DMS79 (cell line): ENCODE data around the gene RCN2.

ENCODE experiments used
- DNase-seq: peaks from one replicate; lab custom pipeline; 2025; lab: John Stamatoyannopoulos, UW

Gene RCN2

DNA sequence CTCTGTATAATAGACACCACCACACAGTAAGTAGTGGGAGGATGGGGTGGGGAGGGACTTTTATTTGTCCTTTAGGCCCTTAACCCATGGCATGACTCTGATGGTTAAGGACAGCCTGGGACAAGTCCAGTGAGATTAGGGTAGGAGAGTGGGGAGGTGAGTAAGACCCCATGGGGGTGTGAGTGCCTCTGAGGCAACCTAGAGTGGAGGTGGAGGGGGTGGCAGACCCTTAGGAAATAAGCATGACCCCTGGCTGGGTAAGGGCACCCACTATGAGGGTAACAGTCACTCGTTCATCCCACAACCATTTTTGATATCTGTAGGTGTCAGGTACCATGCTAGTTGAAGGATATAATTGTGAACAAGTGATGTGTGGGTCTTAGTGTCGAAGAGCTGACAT lies 42.4 kb downstream of the RCN2 start:
- no peak for DNase-seq

DNA sequence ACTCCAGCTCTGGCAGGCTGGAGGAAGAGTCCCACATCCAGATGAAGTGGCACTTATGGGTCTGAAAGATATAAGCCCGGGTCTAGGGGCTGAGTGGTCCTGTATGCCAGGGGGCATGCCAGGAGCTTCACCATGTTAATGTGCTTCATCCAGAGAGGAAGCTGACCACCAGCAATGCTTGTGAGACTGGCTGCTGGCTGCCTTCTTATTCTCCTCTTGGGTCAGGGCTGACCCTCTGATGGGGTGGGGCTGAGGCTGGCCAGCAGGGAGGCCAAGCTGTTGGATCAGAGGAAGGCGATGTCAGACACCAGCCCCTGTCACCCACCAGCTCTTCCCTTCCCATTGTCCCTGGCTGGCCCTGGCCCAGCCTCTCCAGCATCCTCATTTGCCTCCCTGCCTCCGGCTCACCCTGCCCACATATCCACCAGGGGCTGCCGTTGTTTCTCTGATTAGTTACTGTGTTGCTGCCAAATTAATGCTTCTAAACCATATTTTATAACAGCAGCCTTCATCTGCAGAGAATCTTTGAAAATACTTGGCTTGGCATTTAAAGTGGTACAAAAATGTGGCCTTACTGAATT lies 43.0 kb downstream of the RCN2 start:
- no peak for DNase-seq

DNA sequence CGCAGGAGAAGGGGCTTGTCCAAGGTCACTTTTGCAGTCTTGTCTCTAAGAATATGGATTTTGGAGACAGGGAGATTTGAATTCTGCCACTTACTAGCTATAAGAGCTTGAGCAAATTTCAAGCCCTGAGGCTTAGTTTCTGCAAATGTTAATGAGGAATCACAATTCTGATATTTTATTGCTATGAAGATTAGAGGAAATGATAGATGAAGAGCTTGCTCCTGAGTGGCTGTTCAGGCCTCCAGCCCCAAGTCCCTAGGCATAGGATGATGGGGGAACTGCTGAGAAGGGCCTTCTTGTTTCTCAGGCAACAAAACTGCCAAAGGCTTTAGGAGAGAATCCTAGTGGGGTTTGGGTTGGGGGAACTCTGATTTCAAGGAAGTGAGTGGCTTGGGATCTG lies 44.6 kb downstream of the RCN2 start:
- no peak for DNase-seq

DNA sequence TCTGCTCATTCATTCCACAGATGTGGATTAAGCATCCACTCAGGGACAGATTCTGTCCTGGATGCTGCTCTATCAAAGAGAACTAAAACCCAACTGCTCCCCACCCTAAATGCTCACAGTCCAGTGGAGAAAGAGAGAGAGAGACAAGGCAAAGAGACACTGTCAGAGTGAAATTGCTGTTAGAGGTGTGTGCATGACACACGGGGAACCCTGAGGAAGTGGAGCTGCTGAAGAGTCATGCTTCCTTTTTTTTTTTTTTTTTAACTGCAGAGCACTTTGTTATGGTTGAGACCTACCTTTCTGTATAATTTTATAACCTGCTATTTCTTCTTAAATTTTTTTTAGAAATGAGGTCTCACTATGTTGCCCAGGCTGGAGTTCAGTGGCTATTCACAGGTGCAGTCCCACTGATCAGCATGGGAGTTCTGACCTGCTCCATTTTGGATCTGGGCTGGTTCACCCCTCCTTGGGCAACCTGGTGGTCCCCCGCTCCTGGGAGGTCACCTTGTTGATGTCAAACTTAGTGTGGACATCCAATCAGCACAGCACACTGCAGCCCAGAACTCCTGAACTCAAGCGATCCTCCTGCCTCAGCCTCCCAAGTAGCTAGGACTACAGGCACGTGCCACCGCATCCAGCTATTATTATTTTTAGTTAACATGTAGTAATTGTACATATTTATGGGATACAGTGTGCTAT lies 45.2 kb downstream of the RCN2 start:
- no peak for DNase-seq

GRCh38 chr15:76978522-76979330 lies 47.2 kb downstream of the RCN2 start:
- DNase-seq: no peak

DNA sequence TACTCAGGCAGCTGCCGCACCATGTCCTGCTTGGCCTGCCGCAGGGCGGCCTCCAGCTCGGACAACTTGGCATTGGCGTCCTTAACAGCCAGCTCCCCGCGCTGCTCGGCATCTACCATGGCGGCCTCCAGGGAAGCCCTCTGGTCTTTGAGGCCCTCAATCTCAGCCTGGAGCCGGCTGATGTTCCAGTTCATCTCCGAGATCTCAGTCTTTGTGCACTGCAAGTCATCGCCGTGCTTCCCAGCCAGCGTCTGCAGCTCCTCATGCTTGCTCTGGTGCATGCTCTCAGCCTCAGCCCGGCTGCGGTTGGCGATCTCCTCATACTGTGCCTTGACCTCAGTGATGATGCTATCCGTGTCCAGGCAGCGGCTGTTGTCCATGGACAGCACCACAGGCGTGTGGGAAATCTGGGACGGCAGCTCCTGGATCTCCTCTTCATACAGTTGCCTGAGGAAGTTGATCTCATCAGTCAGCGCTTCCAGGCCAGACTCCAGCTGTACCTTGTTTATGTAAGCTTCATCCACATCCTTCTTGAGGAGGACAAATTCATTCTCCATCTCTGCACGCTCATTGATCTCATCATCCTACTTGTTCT lies 47.9 kb downstream of the RCN2 start:
- no peak for DNase-seq

DNA sequence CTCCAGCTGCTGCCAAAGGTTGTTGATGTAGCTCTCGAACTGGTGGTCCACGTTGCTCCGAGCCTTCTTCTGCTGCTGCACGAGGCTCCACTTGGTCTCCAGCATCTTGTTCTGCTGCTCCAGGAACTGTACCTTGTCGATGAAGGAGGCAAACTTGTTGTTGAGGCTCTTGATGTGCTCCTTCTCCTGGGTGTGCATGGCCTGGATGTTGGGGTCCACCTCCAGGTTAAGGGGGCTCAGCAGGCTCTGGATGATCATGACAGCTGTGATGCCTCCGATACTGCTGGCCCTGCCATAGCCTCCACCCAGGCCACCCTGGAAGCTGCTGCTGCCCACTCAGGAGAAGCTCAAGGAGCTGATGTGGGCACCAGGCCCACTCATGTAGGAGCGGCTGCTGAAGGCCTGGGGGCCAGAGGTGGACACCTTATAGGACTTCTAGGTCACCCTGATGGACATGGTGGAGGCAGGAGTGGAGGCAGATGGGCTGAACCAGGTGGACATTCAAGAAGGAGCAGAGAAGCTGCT lies 48.5 kb downstream of the RCN2 start:
- no peak for DNase-seq

DNA sequence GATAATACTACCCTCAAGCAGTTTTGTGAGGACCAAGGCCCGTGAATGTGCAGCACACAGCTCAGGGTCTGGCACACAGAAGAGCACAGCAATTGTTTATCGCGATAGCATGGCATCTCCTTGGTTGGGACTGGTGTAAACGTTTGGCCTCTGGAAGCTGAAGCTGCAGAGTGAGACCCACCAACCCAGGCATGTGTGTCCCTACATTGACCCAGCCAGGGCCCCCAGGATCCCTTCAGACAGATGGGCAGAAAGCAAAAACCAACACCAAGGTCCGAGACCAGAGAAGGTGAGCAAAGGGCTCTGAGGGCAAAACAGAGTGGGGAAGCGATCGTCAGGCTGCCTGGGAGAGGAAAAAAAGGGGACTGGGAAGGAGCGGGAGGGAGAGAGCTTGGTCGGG lies 50.8 kb downstream of the RCN2 start:
- no peak for DNase-seq

DNA sequence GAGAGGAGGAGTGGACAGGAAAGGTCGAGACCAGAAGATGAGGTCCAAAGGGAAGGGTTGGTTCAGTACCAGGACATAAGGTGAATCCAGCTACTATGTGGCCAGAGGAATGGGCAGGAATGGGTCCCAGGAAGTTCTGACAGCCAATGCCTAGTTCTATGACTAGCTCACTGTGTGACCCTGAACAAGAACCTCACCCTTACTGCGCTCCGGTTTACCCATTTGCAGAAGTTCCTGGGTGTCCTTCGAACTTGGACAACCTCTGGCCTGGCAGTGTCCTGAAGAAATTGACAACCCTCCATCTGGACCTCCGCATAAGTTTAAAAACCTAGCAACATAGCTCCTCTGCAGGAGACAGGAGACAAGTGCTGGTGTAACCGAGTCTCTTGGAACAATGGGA lies 51.2 kb downstream of the RCN2 start:
- no peak for DNase-seq

DNA sequence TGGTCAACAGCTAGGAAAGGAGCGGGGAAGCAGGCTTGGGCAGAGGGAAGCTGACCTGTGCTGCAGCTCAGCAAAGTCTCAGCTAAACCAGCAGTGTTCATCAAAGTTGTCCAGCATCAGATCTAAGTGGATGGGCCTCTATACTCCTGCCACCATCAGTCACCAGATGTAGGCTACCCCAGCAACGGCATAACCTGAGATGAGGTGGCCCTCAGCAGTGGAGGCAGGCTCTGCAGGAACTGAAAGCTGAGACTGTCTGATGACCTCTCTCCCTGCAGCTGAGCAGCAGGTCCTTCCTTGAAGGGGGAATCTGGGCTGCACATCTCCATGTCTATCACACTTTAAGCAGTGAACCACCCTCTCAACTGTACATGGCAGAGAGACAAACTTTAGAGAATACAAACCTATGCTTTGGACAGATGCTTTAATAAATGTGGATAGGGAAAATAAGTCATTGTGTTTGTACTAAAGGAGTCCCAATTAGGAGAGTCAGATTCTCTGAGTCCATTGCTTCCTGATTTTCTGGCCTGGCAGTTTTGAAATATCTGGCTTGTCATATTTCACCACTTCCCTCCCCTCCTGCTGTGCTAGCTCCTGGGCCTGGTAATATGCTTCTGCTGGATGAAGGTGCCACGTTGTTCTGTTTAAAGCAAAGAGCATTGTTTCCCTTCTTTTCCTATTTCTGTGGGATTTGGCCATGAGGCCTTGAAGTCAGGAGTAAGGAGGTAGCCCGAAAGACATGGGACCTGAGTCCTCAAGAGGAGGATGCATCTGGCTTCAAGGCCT lies 52.2 kb downstream of the RCN2 start:
- DNase-seq: no peak

GRCh38 chr15:76986743-76987142 lies 55.2 kb downstream of the RCN2 start:
- DNase-seq: no peak

DNA sequence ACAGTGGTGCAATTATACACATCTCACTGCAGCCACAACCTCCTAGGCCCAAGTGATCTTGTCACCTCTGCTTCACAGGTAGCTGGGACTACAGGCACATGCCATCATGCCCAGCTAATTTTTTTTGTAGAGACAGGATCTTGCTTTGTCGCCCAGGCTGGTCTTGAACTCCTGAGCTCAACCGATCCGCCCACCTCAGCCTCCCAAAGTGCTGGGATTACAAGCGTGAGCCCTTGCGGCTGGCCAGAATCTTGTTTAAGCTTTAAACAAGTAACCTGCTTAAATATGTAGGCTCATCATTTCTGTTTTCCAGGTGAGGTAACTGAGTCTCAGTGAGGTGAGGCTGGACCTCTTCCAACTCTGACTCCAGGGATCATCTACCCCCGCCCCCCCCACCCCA lies 55.7 kb downstream of the RCN2 start:
- no peak for DNase-seq

DNA sequence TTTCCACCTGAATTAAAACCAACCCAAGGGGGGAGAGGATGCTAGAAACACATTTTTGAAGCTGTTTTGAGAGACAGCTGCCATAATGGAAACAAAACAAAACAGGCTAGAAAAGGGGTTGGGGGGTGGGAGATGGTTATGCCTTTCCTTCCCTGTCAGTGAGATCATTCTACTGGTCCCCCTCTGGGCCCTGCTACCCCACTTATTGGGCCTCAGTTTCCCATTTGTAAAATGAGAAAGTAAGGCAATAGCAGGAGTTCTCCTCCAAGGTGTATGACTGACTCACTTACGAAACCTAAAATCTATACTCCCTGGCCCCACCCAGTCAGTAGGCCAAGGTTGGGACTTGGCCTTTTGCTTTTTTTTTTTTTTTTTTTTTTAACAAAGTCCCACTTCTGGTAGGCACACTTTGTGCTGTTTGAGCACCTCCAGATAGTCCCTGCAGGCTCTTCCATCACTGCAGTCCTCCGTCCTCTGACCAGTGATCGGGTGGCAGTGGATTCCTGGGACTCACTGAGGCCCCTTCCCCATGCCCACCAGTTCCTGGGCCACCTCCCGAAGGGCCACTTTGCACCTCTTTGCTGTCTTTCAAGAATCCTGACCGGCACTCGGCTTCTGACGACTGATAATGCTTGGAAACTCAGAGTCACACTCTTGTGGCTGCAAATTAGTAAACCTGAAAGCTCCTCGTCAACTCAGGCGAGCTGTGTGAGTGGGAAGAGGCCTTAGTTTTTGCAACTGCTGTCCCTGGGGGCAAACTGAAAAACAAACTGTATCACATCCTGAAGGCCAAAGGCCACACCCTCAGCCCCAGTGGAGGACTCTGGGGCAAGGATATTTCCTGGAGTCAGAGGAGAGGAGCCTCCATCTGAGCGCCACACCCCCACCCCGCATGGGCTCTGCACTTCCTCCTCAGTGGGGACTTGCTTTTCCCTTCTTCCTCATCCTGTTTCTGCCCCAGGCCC lies 56.6 kb downstream of the RCN2 start:
- DNase-seq: no peak

- no peak for DNase-seq
Measured at GRCh38 chr15:76988867-76989780, 57.6 kb downstream of the RCN2 start.

DNA sequence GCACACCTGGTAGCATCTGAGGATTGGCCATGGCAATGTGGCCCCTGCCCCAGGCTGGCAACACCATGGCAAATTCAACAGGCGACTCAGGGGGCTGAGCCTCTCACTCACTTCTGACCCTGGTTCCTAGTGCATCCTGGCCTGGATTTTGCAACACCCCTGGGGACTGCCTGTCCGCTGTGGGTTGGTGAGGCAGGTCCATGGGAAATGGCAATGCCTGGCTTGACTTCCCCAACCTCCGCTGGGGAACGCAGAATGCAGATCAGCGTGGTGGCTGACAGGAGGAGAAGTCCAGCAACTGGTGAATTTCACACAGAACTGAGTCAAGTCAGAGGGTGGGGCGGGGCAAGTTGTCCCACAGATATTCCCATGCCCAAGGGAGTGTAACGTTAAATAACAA lies 59.5 kb downstream of the RCN2 start:
- no peak for DNase-seq

- no peak for DNase-seq
Measured at GRCh38 chr15:76991741-76992645, 60.4 kb downstream of the RCN2 start.

- DNase-seq: no peak
Measured at GRCh38 chr15:76993114-76993725, 61.7 kb downstream of the RCN2 start.

DNA sequence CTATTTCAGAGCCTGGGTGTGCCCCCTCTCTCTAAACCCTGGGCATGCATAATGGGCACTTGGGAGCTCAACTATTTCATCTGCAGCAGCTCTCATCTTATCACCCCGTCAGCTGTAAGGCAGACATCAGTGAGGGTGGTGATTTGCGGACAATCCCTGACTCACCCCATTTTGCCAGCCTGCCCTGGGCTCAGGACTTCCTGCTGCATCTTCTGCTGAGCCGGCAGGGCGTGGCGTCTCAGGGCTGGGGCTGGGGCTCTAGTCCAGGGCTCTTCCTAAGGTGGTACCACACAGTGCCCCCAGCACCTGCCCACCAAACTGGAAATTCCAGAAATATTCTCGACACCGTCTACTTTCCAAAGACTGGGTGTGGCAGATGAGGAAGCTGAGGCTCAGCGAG lies 62.5 kb downstream of the RCN2 start:
- DNase-seq: no peak
